Fibroblast of skin of right biceps (primary cell): Measurements from ENCODE around the gene PAGE5.

Source experiments
- DNase-seq: peaks from one replicate; pipeline ENCODE4 v3.0.0-alpha.2; 2013

The PAGE5 gene, protein sequence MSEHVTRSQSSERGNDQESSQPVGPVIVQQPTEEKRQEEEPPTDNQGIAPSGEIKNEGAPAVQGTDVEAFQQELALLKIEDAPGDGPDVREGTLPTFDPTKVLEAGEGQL

DNA sequence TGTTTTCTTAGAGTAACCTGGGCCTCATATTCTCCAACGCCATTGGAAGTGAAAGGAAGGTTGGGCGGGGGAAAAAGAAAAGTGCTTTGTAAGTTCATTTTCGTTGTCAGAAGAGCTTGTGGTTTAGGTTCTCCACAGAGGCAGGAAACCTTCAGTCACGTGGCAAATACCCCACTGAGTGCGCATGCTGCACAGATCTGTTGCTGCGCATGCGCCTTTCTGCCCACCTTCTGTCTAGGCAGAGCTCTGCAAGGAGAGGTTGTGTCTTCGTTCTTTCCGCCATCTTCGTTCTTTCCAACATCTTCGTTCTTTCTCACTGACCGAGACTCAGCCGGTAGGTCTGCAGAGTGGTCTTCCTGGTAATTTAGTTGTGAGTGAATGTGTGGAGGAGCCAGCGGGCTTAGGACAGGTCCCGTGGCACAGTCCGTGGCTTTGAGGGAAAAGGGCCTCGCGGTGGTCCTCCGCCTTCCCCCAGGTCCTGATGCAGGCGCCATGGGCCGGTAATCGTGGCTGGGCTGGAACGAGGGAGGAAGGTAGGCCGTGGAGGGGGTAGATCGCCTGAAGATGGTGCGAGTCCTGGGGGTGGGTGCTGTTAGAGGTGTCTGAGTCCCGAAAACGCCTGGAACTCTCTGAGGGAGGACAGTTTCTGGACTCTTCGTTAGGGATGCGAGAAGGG lies at the start of gene PAGE5:
Gene PAGE5 (plus strand): TSS at position 228 of the 676 bp plus-strand sequence. CDS start 1,037 bp downstream, outside the sequence.
- no peak for DNase-seq

DNA sequence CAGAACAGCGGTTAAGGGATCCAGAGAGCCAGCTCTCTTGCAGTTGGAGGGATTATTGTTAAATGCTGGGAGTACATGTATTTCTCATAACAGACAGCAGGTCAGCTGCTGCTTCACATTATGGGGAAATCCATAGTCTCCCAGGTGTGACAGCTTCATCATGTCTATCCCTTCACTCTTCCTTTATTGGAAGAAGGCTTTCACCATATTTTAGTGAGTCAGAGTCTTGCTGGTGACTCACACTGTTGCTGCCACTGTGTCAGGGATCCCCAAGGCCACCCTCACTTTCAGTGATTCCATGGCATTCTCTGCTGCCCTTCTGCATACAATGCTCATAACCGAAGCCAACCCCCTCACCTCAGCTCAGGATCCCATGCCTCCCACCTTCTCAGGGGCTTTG lies 32.9 kb upstream of the PAGE5 start:
- DNase-seq = no peak

DNA sequence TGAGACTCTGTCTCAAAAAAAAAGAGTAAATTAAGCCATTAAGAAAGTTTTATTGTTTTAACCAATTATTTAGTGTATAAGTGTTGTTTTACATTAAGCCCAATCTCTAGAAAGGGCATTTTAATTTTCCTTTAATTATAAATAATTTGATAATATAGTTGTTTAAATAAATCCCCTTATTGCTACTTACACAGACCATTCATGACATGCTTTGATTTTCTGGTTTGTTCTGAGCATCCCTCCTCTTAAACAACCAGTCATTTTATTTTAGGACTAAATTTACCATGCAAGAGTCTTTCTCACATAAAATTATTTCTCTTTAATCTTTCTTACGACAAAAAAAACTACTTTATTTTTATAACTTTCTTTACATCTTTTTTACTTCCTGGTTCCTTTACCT lies 23.5 kb upstream of the PAGE5 start:
- no peak for DNase-seq

DNA sequence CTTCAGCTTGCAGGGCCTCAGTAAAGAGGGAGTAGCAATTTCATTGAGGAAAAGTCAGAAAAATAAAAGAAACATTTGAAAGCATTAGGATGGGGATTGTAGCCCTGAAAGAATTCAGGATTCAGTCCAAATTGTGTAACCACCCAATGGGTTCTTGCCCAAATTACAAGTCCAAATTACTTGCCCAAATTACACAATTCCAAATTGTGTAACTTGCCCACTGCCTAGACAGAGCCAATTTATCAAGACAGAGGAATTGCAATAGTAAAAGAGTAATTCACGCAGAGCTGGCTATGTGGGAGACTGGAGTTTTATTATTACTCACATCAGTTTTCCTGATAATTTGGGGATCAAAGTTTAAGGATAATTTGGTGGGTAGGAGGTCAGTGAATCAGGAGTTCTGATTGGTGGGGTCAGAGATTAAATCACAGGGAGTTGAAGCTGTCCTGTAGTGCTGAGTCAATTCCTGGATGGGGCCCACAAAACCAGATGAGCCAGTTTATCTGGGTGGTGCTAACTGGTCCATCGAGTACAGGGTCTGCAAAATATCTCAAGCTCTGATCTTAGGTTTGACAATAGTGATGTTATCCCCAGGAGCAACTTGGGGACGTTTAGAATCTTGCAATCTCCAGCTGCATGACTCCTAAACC lies 18.1 kb upstream of the PAGE5 start:
- no peak for DNase-seq

DNA sequence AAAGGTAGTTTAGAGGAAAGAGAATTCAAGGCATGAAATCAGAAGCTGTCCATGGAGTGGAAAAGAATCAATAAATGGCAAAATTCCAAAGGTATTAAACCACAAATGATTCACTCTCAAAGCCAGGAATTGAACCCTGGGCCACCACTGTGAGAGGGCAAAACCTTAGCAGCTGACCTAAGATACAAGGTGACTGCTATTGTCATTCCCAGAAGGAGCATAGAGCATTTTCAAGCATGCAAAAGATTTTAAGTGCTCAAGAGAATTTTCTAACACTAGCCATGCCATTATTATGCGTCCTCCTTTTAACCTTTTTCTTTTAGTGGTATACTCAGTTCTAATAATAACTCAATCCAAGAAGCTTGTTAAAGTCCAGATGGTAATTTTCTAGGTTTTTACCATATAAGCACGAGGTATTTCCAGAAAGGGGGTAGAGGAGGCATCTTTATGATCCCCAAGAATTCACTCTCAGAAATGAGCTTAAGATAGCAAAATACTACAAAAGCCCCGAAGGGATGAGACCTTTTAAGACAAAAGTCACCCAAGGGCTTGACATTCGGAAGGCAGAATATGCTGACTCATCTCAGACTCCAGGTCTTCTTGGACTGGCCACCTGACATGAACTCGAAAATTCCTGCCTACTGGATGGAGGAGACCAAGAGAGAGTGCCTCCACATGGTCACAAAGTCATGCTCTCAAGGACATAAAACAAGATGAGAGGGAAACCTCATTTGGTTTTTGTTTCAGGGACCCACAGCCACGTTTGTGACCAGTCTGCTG lies 13.8 kb upstream of the PAGE5 start:
- no peak for DNase-seq

DNA sequence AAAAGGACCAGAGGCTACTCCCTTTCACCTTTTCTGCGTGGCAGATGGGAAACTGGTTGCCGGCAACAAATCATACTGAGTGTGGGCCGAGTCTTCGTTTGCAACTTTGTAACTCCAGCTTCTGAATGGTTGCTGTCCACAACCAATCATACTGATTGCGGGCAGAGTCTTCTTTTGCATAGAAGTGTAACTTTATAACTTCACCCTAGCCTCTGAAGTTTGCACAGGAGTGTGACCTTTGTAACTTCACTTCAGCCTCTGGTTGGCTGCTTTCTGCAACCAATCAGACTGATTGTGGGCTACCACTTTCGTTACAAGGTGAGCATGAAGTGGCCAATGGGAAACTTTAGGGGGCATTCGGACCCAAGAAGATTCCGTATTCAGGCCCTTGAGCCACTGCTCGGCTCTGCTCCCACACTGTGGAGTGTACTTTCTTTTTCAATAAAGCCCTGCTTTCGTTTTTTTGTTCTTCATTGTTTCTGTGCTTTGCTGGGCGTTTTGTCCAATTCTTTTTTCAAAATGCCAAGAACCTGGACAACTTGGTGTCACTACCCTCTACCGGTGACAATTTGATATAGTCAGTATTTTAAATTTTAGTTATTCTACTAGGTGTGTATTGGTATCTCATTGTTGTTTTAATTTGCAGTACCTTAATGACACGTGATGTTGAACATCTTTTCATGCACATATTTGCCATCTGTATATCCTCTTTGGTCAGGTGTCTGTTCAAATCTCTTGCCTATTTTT lies 9.0 kb upstream of the PAGE5 start:
- no peak for DNase-seq

DNA sequence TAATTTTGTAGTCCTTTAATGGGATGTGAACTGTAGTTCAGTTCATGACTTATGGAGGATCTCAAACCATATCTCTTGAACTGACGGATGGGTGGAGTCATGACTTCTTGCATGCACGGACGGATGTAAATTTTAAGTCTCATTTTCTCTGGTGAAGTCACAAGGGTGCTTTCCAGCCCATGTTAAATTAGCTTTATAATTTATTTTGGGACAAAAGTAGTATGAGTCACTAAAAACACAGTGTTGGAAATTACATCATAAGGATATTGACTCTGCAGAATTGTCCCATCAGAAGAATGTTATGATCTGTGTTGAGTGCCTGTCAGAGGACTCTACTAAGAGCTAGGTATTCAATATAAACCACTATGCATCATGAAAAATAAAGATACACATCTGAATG lies 6.8 kb upstream of the PAGE5 start:
- no peak for DNase-seq

DNA sequence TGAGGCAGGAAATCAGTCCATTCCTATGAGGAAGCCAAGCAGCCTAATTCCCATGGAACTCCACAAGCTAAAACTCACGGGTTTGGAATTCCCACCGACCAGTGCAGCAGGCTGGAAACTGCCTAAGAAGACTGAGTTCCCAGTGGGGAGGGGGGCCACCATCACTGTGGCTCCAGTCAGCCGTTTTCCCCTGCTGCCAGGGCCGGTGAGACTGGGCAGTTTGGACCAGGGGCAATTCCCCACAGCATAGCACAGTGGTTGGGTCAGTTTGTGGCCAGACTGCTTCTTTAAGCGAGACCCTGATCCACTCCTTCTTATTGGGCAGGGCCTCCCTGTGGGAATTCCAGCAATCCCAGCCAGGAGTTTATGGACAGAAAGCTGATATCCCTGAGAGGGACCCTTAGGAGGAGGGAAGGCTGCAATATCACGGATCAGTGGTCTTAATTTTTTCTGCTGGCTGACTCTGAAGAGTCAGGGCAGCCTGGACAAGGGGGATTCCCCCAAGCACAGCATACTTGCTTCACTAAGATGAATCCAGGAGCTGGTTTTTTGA lies 20.7 kb downstream of the PAGE5 start:
- DNase-seq = no peak

DNA sequence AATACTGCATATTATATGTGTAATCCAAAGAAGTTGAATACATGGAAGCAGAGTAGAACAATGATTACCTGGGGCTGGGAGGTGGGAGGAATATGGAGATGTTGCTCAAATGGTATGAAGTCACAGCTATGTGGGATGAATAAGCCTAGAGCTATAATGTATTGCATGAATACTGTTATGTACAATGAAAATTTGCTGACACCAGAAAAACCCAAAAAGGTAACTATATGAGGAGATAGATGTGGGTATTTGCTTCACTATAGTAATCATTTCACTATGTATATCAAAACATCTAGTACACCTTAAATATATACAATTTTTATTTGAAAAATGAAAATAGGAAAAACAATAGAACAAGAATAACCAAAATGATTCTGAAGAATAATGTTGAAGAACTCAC lies 33.4 kb downstream of the PAGE5 start:
- DNase-seq = no peak

DNA sequence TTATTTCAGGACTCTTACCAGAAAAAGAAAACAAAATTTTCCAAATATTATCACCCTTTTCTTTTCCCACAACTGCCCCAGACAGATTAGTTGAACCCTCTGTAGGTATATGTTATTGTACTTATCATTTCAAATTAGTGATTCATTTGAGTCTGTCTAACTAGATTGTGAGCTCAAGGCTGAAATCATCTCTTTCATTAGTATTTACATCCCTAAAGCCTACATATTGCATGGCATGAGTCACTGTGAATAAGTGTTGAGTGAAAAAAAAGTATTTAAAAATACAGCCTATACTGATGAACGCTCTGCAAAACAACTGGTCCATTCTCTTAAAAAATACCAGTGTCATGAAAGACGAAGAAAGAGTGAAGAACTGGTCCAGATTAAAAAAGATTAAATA lies 40.7 kb downstream of the PAGE5 start:
- no peak for DNase-seq

DNA sequence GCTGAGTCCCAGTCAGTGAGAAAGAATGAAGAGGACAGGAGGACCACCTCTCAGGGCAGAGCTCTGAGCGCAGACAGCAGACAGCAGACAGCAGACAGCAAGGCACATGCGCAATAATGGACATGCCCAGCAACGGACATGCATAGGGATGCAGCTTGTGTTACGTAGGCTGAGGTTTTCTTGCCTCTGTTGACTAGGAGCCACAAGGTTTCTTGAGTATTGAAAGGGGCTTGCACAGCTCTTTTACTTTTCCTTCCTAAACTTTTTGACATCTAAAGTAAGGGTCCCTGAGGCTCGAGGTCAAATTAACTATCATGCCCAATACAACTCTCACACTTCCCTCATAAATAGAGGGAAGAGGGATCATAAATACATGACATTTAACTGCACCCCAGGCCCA lies 44.7 kb downstream of the PAGE5 start, which contains the start of gene PAGE3:
Gene PAGE3 (minus strand): TSS at position 101 of the 400 bp plus-strand sequence. CDS start 1,013 bp downstream, outside the sequence.
- DNase-seq = no peak
